ENCODE data around the gene TRPM8. TPM values are rescaled to one million over a fixed set of nuclear protein-coding genes. Genes with fewer than 3 reads are reported as not detected.

Gene TRPM8
- total and polyA plus RNA-seq, 7 donors = 0.04 TPM; not detected in 6

- intact Hi-C loops (cut with DNase I) = no loop called here
These were observed 9.5 kb upstream of the TRPM8 start for GRCh38 chr2:233907627-233908026.

GRCh38 chr2:233912691-233913423 lies 4.3 kb upstream of the TRPM8 start:
- DNase-seq = no peak
- Histone ChIP-seq H3K36me3 (no peaks in the 10 kb centered on the region), H3K9me3 (no peaks in the 10 kb centered on the region), H3K4me3 (no peak overlapping the region), H3K27me3 (peaks cover 0 to 11% (median 0%) of the 10 kb centered on the region in 3 donors), H3K4me1 (no peaks in the 10 kb centered on the region), H3K27ac (no peak overlapping the region)
- no peak for TF ChIP-seq EP300 (IDR thresholded peaks at IDR 0.05)
- TF ChIP-seq, protein P1, sequence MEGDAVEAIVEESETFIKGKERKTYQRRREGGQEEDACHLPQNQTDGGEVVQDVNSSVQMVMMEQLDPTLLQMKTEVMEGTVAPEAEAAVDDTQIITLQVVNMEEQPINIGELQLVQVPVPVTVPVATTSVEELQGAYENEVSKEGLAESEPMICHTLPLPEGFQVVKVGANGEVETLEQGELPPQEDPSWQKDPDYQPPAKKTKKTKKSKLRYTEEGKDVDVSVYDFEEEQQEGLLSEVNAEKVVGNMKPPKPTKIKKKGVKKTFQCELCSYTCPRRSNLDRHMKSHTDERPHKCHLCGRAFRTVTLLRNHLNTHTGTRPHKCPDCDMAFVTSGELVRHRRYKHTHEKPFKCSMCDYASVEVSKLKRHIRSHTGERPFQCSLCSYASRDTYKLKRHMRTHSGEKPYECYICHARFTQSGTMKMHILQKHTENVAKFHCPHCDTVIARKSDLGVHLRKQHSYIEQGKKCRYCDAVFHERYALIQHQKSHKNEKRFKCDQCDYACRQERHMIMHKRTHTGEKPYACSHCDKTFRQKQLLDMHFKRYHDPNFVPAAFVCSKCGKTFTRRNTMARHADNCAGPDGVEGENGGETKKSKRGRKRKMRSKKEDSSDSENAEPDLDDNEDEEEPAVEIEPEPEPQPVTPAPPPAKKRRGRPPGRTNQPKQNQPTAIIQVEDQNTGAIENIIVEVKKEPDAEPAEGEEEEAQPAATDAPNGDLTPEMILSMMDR (IDR thresholded peaks at IDR 0.05) = no peak
- no peak for TF ChIP-seq POLR2AphosphoS5 (IDR thresholded peaks at IDR 0.05)
- no peak for TF ChIP-seq POLR2A (IDR thresholded peaks at IDR 0.05)
- intact Hi-C loops (cut with DNase I) = no loop called here
- 5 to 20% methylated on average over 9 of the region's 9 CpGs for WGBS, 2 donors

More at GRCh38 chr2:233907627-233908026, 9.5 kb upstream of the TRPM8 start:
- H3K4me3 ChIP-seq = no peak overlapping the region
- no peaks in the 10 kb centered on the region for H3K9me3 ChIP-seq
- no peaks in the 10 kb centered on the region for H3K4me1 ChIP-seq
- no peaks in the 10 kb centered on the region for H3K27me3 ChIP-seq
- no peak for DNase-seq
- no peak for TF ChIP-seq EP300 (IDR thresholded peaks at IDR 0.05)
- WGBS, 2 donors = 89 to 95% methylated on average over 3 of the region's 3 CpGs
- H3K36me3 ChIP-seq = no peaks in the 10 kb centered on the region
- H3K27ac ChIP-seq = no peak overlapping the region

GRCh38 chr2:233915128-233915527 lies 2.0 kb upstream of the TRPM8 start:
- TF ChIP-seq POLR2AphosphoS5 (IDR thresholded peaks at IDR 0.05) (no peak), EP300 (IDR thresholded peaks at IDR 0.05) (no peak), POLR2A (IDR thresholded peaks at IDR 0.05) (no peak)
- TF ChIP-seq, protein P1 (IDR thresholded peaks at IDR 0.05) = no peak
- no peaks in the 10 kb centered on the region for H3K4me1 ChIP-seq
- no peak for DNase-seq
- peaks cover 0 to 11% (median 0%) of the 10 kb centered on the region in 3 donors for H3K27me3 ChIP-seq
- intact Hi-C loops (cut with DNase I) = no loop called here
- H3K9me3 ChIP-seq = no peaks in the 10 kb centered on the region
- 8 to 24% methylated on average over 2 of the region's 2 CpGs for WGBS, 2 donors
- H3K36me3 ChIP-seq = no peaks in the 10 kb centered on the region
- H3K4me3 ChIP-seq = no peak overlapping the region
- no peak overlapping the region for H3K27ac ChIP-seq

DNA sequence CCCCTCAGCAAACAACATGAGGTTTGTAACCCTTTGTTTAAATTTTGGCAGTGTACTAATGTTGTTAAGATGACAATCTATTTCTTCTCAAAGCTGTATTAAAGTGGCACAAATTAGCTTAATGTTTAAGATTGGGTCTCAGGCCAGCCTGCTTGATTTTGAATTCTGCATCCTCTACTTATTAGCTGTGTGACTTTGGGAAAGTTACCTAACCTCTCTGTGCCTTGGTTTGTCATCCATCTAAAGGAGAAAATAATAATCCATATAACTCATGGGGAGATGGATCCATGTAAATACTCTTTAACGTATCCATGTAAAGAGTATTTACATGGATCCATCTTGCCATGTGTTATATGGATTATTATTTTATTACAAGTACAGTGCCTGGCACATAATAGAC lies 2.1 kb downstream of the TRPM8 start:
- WGBS, 2 donors = 78 to 85% methylated on average over 1 of the region's 1 CpG
- Histone ChIP-seq H3K27me3 (peaks cover 0 to 11% (median 0%) of the 10 kb centered on the region in 3 donors), H3K4me3 (no peak overlapping the region), H3K27ac (no peak overlapping the region), H3K36me3 (no peaks in the 10 kb centered on the region), H3K4me1 (no peaks in the 10 kb centered on the region), H3K9me3 (peaks cover 0 to 3% (median 0%) of the 10 kb centered on the region in 4 donors)
- TF ChIP-seq POLR2AphosphoS5 (IDR thresholded peaks at IDR 0.05) (no peak), POLR2A (IDR thresholded peaks at IDR 0.05) (no peak), EP300 (IDR thresholded peaks at IDR 0.05) (no peak)
- TF ChIP-seq, protein P1 (IDR thresholded peaks at IDR 0.05) = no peak
- intact Hi-C loops (cut with DNase I) = no loop called here
- no peak for DNase-seq

DNA sequence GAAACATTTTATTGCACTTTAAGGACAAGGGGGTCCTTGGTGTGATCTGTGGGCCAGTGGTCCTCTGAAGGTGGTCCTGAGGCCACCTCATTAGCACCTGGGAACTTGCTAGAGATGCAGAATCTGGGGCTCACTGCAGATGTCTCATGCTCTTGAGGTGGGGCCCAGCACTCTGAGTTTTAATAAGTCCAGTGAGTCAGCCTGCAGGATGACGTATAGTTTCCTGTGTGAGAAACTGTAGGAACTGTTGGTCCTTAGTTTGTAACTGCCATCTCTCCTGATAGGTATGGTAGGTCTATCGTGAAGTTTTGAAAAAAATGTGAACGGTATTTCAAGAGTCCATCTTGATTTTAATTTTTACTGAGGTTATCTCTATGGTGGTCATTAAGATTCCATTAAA lies 2.8 kb downstream of the TRPM8 start:
- 82 to 87% methylated on average over 3 of the region's 3 CpGs for WGBS, 2 donors
- DNase-seq = no peak
- H3K4me3 ChIP-seq = no peak overlapping the region

More for the DNA sequence above, 2.8 kb downstream of the TRPM8 start:
- intact Hi-C loops (cut with DNase I) = no loop called here
- TF ChIP-seq EP300 (IDR thresholded peaks at IDR 0.05) (no peak), POLR2A (IDR thresholded peaks at IDR 0.05) (no peak), POLR2AphosphoS5 (IDR thresholded peaks at IDR 0.05) (no peak)
- TF ChIP-seq, protein P1 (IDR thresholded peaks at IDR 0.05) = no peak
- Histone ChIP-seq H3K36me3 (no peaks in the 10 kb centered on the region), H3K9me3 (peaks cover 0 to 3% (median 0%) of the 10 kb centered on the region in 4 donors), H3K27me3 (peaks cover 0 to 16% (median 0%) of the 10 kb centered on the region in 3 donors), H3K4me1 (no peaks in the 10 kb centered on the region), H3K27ac (no peak overlapping the region)

Measured in sigmoid colon (tissue), 7 donors.